GM21526 (cell line): ENCODE measurements around the gene SIRT7.
"Not testable (repeated sequence)": the region's sequence is repeated elsewhere in the genome, so short reads cannot be mapped to it uniquely, and the experiment has no call there.

Experiments
- ATAC-seq: cut with Tn5 transposase; IDR thresholded peaks from one replicate; pipeline ENCODE4 v1.9.1; 2021; ENCODE audit warnings: moderate library complexity; ENCODE audit not compliant: unreplicated experiment, low FRiP score

Gene SIRT7

DNA sequence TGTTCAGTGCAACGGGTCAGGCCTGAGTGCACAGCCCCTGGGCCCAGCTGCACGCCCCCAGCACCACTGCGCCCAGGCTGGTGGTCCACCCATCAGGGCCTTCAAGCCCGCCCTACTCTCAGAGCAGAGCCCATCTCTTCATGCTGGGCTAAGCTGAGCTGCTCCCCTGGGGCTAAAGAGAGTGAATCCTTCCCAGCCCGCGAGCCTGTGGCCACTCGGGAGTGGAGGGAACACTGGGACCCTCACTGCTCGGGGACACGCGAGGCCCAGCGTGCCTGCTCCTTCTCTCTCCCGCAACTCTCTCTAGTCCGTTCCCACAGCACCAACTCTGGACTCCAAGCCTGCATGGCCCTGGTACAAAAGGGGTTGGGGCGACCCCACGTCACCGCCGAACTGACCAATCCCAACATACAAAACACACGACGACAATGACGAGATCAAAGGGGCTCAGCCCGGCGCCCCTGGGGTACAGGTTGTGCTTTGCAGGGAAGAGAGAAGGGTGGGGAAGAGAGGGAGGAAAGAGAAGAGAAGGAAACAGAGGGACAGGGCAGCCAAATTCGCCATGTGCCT, 4.1 kb upstream of the SIRT7 start:
- no peak for ATAC-seq

DNA sequence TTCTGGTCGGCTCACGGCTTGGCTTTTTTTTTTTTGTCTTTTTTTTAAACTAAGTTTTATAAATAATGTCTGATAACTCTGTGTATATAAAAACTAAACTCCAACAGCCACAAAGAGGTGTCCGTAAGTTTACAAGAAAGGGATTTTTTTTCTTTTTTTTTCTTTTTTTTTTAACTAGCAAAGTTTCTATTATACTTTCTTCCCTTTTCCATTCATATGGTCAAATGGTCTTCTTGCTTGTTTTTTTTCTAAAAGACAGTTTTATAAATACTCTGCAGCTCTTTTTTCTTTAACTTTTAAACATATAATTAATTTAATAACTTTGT, 3.5 kb upstream of the SIRT7 start:
- no peak for ATAC-seq

DNA sequence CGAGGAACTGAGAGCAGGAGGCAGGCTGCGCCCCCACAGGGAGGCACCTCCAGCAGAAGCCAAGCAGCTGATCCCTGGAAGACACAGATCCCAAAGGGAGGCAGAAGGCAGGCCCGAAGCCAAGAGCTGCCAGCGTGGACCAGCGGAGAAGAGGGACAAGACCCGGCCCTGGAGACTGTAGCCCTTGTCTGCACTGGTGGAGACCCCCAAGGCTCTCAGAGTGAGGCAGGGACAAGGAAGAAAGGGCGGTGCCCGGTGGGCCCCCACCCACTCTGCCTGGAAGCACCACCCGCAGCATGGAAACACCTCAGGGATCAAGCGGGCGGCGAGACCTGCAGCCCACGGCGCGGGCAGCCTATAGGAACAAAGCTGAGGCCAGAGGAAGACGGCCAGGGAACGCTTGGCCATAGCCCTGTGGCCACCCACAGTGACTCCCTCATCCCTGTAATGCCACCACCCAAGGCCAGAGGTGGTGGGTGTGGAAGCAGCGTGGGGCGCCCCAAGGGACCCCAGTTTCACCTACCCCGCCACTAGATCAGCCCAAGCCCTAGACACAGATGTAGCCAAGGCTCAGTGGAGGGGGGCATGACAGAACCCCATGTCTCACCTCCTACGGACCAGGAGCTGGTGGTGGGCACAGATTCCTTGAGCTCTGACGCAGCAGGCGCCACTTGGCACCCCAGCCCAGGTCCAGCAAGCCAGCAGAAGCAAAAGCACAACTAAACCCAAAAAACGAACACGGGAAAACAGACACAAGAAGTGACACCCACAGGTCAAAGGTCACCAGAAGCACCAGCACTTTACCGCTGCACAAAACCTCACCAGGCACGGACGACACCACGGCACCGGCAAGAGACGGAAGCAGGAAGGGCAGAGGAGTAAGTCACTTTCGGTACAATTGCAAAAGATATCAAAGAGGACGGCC, 2.9 kb upstream of the SIRT7 start:
- ATAC-seq = no peak

DNA sequence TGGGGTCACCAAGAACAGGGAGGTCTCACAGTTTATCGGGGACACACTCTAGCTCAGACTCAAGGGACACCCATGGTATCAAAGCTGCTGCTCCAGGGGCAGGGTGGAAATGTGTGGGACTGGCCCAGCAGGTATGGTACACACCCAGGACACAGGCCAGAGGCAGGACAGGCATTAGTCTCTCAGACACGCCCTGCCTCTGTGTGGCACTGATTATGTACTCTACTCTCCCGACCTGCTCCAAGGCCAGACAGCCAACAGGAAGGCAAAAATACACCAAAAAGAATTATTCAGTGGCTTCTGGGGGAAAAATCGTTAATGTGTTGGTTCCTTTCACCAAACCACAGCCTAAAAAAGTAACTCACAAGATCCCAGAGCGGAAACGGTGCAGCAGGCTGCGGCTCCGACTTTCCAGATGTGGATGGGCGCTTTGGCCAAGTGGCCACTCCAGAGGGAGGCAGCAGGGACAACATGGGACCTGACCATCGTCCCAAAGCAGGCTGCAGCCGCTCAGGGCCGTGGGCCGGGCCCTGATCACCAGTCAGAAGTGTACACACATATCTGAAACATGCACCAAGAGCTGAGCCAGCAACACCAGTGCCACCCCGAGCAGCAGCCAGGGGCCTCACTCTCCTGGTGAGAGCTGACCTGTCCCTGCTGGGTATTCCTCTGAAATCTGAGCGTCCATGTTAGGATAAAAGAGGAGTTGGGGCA, 1.0 kb upstream of the SIRT7 start:
- ATAC-seq = no peak

DNA sequence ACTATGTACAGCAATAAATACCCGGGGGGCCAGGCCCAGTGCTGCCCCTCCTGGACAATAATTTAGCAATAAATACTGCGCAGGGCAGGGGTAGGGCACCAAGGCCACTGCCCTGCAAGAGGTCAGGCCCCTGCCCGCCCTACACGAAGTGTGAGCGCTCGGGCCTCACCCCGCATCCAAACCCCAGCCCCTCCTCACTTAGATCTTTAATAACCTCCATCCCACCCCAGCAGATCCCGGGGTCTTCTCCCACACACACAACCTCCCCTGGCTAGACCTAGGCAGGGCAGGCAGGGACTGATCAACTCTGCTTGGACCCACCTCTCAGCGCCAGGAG, 325 bp upstream of the SIRT7 start:
- ATAC-seq = not testable (repeated sequence)

DNA sequence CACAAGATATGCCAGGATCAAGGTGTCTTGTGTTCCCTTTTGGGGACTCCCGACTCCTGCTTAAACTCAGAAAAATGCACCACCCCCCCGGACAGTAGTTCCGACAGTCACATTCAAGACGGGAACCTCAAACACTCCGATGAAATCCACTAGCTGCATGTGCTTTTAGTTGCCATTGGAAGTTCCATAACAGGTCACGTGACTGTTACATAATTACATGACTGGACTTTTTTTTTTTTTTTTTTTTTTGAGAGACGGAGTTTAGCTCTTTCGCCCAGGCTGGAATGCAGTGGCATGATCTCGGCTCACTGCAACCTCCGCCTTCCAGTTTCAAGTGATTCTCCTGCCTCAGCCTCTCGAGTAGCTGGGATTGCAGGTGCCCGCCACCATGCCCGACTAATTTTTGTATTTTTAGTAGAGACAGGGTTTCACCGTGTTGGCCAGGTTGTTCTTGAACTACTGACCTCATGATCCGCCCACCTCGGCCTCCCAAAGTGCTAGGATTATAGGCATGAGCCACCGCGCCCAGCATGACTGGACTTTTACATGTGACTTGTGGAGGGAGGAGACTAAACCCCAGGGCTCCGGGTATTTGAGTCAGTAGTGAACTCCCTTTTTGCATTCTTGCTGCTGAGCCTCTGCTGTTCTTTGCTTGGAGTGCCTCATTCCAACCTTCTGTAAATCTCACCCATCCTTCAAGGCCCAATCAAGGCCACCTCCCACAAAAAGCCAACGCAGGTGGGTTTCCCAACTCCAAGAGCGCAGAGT, 1.6 kb downstream of the SIRT7 start:
- no peak for ATAC-seq

DNA sequence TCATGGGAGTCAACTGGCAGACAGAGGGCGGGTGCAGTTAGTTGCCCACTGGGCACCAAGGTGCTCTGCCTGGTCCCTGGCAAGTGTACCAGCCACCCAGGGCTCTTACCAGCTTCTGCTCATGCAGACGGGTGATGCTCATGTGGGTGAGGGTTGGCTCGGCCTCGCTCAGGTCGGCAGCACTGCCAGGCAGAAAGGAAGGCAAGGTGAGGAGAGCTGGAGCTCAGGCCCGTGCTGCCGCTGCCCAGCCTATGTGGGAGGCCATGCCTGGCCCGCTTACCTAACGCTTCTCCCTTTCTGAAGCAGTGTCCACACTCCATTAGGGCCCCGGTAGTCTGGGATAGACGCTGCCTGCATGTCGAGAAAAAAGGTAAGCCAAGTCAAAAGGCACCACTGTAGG, 2.6 kb downstream of the SIRT7 start:
- ATAC-seq = no peak

DNA sequence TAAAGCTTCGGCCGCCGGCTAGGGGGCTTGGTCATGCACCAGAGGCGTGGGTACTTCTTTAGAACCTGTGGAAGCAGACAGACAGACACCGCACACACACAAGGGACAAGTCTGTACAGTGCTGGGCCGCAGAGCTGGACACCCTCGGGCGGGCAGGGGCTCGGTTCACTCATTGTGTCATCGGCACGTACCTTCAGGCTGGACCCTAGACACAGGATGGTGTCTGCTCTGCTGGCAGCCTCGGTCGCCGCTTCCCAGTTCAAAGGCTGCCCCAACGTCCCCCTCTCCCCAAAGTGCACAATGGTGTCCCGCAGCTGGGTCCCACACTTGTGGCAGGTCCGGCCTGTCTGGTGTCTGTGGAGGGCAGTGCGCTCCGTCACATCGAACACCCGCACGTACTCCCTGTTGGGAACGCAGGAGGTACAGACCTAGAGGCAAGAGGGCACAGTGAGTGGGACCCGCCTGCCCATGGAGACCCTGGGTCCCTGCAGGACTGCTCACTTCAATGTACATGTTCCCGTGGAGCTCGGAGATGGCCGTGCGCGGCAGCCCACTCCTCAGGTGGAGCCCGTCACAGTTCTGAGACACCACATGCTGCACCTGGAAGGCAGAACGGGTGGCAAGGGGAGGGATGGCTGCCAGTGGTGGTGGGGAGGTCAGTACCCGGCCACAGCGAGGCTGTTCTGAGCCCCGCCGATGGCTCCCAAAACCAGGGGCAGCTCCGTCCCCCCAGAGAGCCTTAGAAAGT, 3.7 kb downstream of the SIRT7 start:
- ATAC-seq = no peak

DNA sequence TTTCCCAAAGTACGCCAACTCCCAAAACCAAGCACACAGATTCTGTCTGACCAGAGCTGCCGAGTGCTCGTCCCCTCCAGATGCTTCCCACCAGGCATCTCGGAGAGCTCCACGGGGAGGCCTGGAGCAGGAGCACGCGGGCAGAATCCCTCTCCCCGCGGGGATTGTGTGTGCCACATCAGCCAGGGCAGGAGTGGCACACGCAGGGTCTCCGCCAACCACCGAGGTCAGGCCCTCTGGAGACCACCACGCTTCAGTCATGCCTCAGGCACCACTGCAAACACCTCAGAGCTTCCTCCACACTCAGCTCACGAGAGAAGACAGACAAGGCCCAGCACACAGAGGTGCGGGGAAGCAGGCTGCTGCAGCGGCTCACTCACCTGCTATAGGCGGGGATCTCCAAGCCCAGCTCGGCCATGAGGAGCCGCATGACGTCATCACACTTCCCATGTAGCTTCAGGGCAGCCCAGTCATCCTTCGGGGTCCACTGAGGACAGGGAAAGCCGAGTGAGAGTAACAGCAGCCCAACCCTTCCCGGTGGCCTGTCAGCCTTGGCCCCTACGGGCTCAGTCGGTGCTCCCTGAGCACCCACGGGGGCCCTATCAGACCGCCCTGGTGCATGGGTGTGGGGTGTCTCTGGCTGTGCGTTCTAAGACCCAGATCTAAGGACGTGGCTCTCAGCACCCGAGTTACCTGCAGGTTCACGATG, 4.4 kb downstream of the SIRT7 start:
- no peak for ATAC-seq

DNA sequence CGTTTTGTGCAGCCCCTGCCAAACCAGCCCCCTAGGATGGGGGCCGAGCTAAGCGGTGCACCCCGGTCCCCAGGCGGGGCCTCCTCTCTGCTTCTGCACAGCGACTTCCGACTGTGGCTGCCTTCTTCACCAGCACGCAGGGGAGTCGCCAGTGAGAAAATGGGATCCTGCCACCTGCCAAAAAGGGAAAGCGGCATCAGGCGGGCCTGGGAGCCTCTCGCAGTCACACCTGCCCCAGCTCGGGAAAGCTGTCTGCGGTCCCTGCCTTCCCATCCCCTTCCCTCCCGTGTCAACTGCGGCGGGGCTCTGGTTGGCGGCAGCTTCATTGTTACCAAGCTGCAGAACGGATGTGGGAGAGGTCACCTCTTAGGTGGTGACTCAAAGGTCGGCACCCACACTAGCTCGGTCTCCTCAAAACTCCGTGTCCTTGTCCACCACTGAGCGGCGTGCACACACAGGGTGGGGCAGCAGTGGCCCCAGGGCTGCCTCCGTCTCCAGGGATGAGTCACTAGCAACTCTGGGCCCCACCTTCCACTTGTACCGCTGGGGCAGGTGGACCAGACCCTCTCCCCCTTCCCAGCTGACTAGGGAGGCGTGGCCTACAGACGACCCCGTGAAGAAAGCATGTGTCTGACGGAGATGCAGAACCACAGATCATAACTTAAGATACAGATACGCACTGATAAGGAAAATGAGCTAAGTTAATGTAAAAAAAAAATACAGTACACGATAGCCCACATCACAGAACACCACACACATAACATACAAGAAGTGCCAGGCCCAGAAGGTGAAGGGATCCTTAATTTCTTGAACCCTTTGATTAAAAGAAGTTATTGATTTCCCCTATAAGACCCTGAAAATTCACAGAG, 5.3 kb downstream of the SIRT7 start:
- ATAC-seq = no peak

DNA sequence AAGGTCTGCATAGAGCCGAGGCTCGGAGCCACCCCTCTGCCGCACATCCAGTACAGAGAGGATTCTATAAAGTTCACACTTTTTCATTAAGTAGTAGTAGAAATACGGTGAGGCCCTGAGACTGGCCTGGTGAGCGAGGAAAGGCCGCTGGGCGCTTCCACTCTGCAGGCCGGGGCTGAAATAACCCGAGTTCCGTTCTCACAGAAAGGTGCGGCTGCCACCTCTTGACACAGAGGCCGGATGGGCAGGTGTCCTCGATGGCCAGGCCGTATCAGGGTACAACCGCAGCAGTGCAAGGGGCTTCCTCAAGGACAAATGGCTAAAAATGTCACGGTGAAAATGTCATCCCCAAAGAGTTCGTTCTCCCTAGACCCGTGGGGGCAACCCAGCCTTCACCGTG, 6.0 kb downstream of the SIRT7 start:
- ATAC-seq = no peak

DNA sequence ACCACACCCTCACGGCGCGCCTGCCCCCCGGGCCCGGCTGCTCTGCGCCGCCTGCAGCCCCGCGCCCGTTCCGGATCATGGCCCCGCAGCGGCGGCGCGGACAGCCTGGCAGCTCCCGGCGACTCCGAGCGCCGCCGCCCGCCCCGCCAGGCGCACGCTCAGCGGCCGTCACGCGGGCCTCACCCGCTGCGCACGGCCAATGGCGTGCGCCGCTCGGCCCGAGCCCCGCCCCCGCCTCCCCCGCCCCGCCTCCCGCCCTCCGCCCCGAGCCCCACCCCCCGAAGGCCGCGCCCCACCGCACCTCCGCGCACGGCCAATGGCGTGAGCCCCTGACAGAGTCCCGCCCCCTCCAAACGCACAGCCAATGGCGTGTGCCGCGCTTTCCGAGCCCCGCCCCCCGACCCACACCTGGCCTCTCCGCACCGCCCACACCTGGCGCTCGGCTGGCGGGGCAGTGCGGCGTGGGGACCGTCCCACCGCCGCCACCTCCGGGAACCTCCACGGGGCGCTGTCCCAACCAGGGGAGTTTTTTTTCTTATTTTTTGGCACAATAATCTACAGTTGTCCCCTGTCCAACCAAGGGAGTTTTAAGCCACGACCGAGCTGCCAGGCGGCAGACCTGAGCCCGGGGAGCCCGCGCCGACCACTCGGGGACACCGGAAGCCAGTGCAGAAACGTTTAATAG, 6.6 kb downstream of the SIRT7 start, which contains the start of gene PCYT2:
TSS of gene PCYT2 (minus strand) at position 123 of the 685 bp plus-strand sequence. CDS start at position 79, 44 bp downstream.
- ATAC-seq = peak; percentile 52

DNA sequence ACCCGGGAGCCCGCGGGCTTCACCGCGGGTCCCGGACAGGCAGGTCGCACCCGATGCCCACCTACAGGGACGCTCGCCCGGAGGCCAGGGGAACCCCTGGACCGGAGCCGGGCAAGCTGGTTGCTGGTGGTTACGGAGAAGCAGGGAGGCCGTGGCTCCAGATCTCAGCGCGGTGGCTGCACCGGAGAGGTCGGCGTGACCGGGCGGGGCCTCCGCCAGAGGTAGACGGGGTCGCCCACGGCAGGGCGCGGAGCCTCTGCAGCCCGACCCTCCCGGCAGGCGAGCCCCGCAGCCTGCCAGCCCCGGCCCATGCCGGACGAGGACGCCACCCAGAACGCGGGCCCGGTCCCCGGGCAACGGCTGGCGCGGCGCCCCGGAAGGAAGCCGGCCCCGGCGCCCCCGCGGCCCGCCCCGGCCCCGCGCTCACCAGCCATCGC, 7.1 kb downstream of the SIRT7 start:
- peak; percentile 18 for ATAC-seq

DNA sequence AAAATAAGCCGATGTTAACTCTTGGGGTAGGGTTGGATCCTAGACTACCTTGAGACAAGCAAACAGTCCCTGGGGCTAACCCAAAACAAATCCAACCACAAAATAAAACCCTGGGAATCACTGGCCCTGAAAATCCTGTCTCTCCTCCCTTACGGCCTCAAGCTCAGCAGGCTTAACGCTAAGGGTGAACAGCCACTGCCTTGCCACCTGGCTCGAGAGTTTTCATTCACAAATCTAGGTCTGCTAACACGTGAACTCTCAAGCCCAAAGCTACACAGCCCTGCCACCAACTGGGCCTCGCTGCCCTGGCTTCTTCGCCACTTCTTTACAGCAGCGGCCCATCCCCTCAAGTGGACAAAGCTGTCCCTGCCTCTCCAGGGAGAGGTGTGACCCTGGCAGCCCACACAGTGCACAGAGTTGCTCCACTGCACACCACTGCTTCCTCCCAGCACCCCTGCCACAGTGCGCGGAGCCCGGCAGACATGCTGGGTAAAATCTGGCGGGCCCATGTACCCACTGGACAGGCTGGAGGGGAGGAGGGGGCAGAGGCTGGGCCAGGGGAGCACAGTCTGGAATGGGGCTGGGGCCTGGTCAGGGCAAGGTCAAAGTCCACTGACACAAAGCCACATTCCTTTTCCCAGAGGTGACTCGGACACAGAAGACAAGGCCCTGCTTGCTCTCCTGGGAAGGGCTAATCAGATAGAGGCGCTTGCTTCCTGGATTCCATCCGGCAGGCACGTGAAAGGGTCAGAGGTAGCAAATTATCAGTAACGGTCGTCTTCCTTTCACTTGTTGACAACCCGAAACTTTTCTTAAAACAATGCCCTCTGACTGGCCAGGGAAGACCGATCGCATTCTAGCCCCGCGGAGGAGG, 7.8 kb downstream of the SIRT7 start:
- no peak for ATAC-seq

DNA sequence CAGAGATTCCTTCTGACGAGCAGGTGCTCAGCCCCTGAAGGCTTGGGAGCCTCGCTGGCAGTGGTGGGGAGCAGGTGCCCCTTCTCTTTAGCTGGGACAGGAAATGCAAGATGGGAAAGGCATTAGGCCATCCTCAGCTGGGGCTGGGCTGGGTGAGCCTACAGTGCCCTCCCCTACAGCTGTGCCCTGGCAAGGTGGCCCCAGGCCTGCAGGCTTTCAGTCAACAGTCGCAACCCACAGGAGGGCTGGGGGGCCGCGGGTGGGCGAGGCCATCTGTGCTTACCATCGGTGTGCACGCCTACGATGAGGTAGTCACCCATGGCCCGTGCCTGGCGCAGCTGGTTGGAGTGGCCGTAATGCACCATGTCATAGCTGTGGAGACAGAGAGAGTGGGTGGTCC, 8.7 kb downstream of the SIRT7 start:
- no peak for ATAC-seq

DNA sequence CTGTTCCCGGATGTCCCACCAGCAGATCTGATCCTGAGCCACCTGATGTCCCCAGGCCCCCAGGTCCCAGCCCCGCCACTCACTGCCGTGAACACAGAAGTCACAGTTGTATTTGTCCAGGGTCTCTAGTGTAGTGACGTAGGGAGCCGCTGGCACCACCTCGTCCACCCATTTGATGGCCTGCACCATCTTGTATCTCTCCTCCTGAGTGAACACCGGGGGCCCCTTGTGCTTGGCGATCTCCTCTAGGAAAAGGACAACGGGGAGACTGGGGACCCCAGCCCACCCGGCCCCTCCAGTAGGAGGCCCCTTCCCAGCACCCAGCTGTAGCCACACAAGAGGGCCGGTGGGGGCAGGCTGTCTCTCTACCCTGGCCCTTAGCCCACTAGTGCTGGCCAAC, 9.2 kb downstream of the SIRT7 start:
- no peak for ATAC-seq
